K562 (cell line): Measurements from ENCODE around the gene FBXL13. TPM values are rescaled to one million over a fixed set of nuclear protein-coding genes. Genes with fewer than 3 reads are reported as not detected.

Experiments
- ATAC-seq: fragments of 200-7000 bp; cut with Tn5 transposase; 3 replicates; pipeline ENCODE4 v1.9.1; 2020; ENCODE audit warnings: moderate library complexity
- BruUV-seq: library from RNA; stranded (reverse); fragments of 400-500 nt; replicated peaks from 2 replicates; lab custom pipeline; 2021; lab: Mats Ljungman, UMichigan
- CTCF ChIA-PET: fragments of 300-600 bp; formaldehyde crosslinking; extraction: SDS; loops from one replicate; lab custom pipeline; 2021; ENCODE audit warnings: low intra/inter-chr PET ratio; lab: Yijun Ruan, JAX
- POLR2A ChIA-PET: fragments of 300-600, 350-650 bp; sonication (Branson Sonifier 250); formaldehyde crosslinking; extraction: SDS; loops from one replicate; lab custom pipeline; 2021; ENCODE audit warnings: antibody characterized with exemption, inconsistent platforms; lab: Yijun Ruan, JAX
- DNase-seq, 4 experiments: peaks; one replicate each; pipeline versions ENCODE4 v3.0.0 to v3.0.0-alpha.2; 2011 to 2018; ENCODE audit warnings: low spot score in 3 of 4, mixed read lengths in 3 of 4; ENCODE audit errors: extremely low read depth in 1 of 4
- FAIRE-seq: peaks from 2 replicates; lab custom pipeline; 2011; peaks lifted over from hg19 to GRCh38; lab: Jason Lieb, UNC
- H2AFZ ChIP-seq: 2 replicates; pipeline ENCODE4 v1.6.0; 2011; ENCODE audit warnings: low read depth, low read length, control low read depth, inconsistent platforms
- H3K27ac ChIP-seq: fragments of 200-600 bp; 3 replicates; pipeline ENCODE4 v1.8.0; 2011; ENCODE audit warnings: low read depth, mild to moderate bottlenecking, control low read depth, inconsistent platforms, low read length, moderate library complexity, mixed read lengths; ENCODE audit errors: extremely low read depth
- H3K27me3 ChIP-seq, 2 experiments: fragments of 300-600 bp in 1 of 2; 2 replicates in 1 of 2; 3 replicates in 1 of 2; pipeline versions ENCODE4 v1.6.0 to v1.8.0; 2011; ENCODE audit warnings: inconsistent platforms in 2 of 2, low read length in 2 of 2, mild to moderate bottlenecking in 1 of 2, mixed read lengths in 1 of 2, moderate library complexity in 1 of 2; ENCODE audit not compliant: control insufficient read depth in 2 of 2, insufficient read depth in 2 of 2
- H3K36me3 ChIP-seq: fragments of 300-600 bp; 3 replicates; pipeline ENCODE4 v1.8.0; 2011; ENCODE audit warnings: mild to moderate bottlenecking, low read length, inconsistent platforms; ENCODE audit not compliant: control insufficient read depth, insufficient read depth
- H3K4me1 ChIP-seq, 2 experiments: fragments of 200-600 bp in 1 of 2; replicated peaks in 1 of 2; 2 replicates in 1 of 2; 3 replicates in 1 of 2; pipeline versions ENCODE4 v1.5.1 to v1.8.0; 2011; ENCODE audit warnings: inconsistent platforms in 2 of 2, low read length in 2 of 2, mild to moderate bottlenecking in 1 of 2, mixed read lengths in 1 of 2, moderate library complexity in 1 of 2; ENCODE audit not compliant: control insufficient read depth in 2 of 2, insufficient read depth in 2 of 2
- H3K4me2 ChIP-seq: 2 replicates; pipeline ENCODE4 v1.6.1; 2011; ENCODE audit warnings: low read length, control low read depth, inconsistent platforms, mixed read lengths; ENCODE audit not compliant: insufficient read depth
- H3K4me3 ChIP-seq: fragments of 200-600 bp; sonication (generic), shearing (Covaris generic); 2 replicates; pipeline ENCODE4 v1.5.1; 2016; ENCODE audit warnings: control low read depth, inconsistent platforms
- H3K79me2 ChIP-seq: fragments of 200-600 bp; 3 replicates; pipeline ENCODE4 v1.8.0; 2011; ENCODE audit warnings: low read length, inconsistent platforms; ENCODE audit not compliant: control insufficient read depth, insufficient read depth
- H3K9ac ChIP-seq, 2 experiments: 2 replicates each; pipeline versions ENCODE4 v1.6.0 to v1.6.1; 2011; ENCODE audit warnings: low read depth in 2 of 2, low read length in 2 of 2, control low read depth in 1 of 2, inconsistent platforms in 1 of 2, mild to moderate bottlenecking in 1 of 2, mixed read lengths in 1 of 2; ENCODE audit not compliant: insufficient read depth in 1 of 2
- H3K9me1 ChIP-seq: one replicate; pipeline ENCODE4 v1.6.0; 2011; ENCODE audit warnings: inconsistent platforms, mild to moderate bottlenecking, low read length, moderate library complexity; ENCODE audit not compliant: control insufficient read depth, insufficient read depth
- H3K9me3 ChIP-seq: replicated peaks from 2 replicates; pipeline ENCODE4 v1.5.1; 2011; ENCODE audit warnings: low read depth, low read length, inconsistent platforms; ENCODE audit not compliant: control insufficient read depth, insufficient read depth
- H4K20me1 ChIP-seq: replicated peaks from 2 replicates; pipeline ENCODE4 v1.6.1; 2011; ENCODE audit warnings: low read length, inconsistent platforms, mixed read lengths; ENCODE audit not compliant: control insufficient read depth, insufficient read depth
- BDP1 ChIP-seq: IDR thresholded peaks from 3 replicates; pipeline ENCODE4 v1.6.1; 2011; ENCODE audit not compliant: insufficient read length, insufficient read depth
- EHMT2 ChIP-seq: fragments of 450-650 bp; IDR thresholded peaks from 2 replicates; pipeline ENCODE4 v1.6.1; 2018; ENCODE audit warnings: antibody characterized with exemption
- FIP1L1 ChIP-seq: fragments of 200-400 bp; formaldehyde crosslinking; IDR thresholded peaks from 2 replicates; pipeline ENCODE4 v1.6.1; 2018; ENCODE audit warnings: mild to moderate bottlenecking, low read depth, low read length; ENCODE audit not compliant: poor library complexity, severe bottlenecking
- MED1 ChIP-seq: sonication (generic); formaldehyde crosslinking; IDR thresholded peaks from 2 replicates; pipeline ENCODE4 v1.8.1; 2023; ENCODE audit warnings: missing genetic modification reagents, borderline replicate concordance
- PTTG1 ChIP-seq: fragments of 450-650 bp; IDR thresholded peaks from 2 replicates; pipeline ENCODE4 v1.6.1; 2016; ENCODE audit warnings: low read depth, mild to moderate bottlenecking, missing genetic modification characterization, missing compliant biosample characterization
- SREBF1 ChIP-seq: fragments of 150-350 bp; IDR thresholded peaks from 2 replicates; pipeline ENCODE4 v1.6.1; 2014; ENCODE audit warnings: antibody characterized with exemption, low read depth, low read length, borderline replicate concordance
- ZBTB26 ChIP-seq: fragments of 450-650 bp; formaldehyde crosslinking; IDR thresholded peaks from 2 replicates; pipeline ENCODE4 v1.4.0; 2022; ENCODE audit warnings: missing genetic modification characterization
- ZNF197 ChIP-seq: fragments of 200-800 bp; sonication (Bioruptor generic); IDR thresholded peaks from 2 replicates; pipeline ENCODE4 v1.6.1; 2016; ENCODE audit warnings: low read depth, missing genetic modification characterization, missing compliant biosample characterization
- ZNF212 ChIP-seq: fragments of 450-650 bp; formaldehyde crosslinking; IDR thresholded peaks from 2 replicates; pipeline ENCODE4 v1.4.0; 2020; ENCODE audit warnings: mild to moderate bottlenecking
- WGBS: fragments of 100-300 bp; shearing (Covaris generic); methylation state at CpG from one replicate; pipeline ENCODE4 v1.1.6; 2016; ENCODE audit warnings: low coverage, mixed read lengths; ENCODE audit not compliant: insufficient coverage; ENCODE audit errors: missing lambda C conversion rate; 5-methylcytosine and 5-hydroxymethylcytosine counted together
- in situ Hi-C: fragments of 300-500 bp; cut with MboI; formaldehyde crosslinking; loops from 4 replicates; pipeline ENCODE4 v1.15.0; 2018; ENCODE audit warnings: inconsistent platforms, mixed read lengths
- intact Hi-C: fragments of 100-400 bp; cut with micrococcal nuclease; formaldehyde crosslinking; loops from 2 replicates; pipeline ENCODE4 v1.14.2; 2022
- polyA plus RNA-seq, 8 experiments: library from polyadenylated mRNA; depleted of rRNA in 4 of 8; stranded (reverse) in 5 of 8; unstranded in 3 of 8; fragments of >200 nt; fragmentation: Nextera tagmentation in 2 of 8; fragmentation: Illumina TruSeq in 1 of 8; extraction: Ambion mirVana in 2 of 8; extraction: Trizol in 1 of 8; gene quantifications; 2 replicates each; pipeline versions ENCODE4 v1.2.1 to v1.2.3, GENCODE V29; 2011 to 2014; ENCODE audit warnings: inconsistent platforms in 1 of 8, missing spikeins in 1 of 8
- total RNA-seq, 7 experiments: library from RNA; depleted of rRNA in 6 of 7; stranded (reverse); fragments of >200 nt in 6 of 7; fragmentation: Illumina TruSeq in 2 of 7; extraction: Trizol in 2 of 7; gene quantifications; 2 replicates each; pipeline versions ENCODE4 v1.2.1 to v1.2.3, GENCODE V29; 2011 to 2021; ENCODE audit warnings: low replicate concordance in 1 of 7
- TF ChIP-seq, protein P1 (sequence below): fragments of 450-650 bp; IDR thresholded peaks from 2 replicates; pipeline ENCODE4 v1.6.1; 2016; ENCODE audit warnings: mild to moderate bottlenecking, moderate library complexity

FBXL13 gene
- total and polyA plus RNA-seq, 9 of the 15 experiments (the other 6 are each of a cell fraction or from before 2014, with no cell fraction given) = 16.3 to 55.0 (median 25.4) TPM

GRCh38 chr7:103082497-103082896 is 7.9 kb upstream of the FBXL13 start:
- FAIRE-seq (no peak), DNase-seq (no peak), ATAC-seq (no peak)
- Histone ChIP-seq H3K4me1 (no peaks in the 10 kb centered on the region), H3K9me3 (no peaks in the 10 kb centered on the region), H3K4me2 (no peak overlapping the region), H3K9me1 (no peaks in the 10 kb centered on the region), H2AFZ (no peak overlapping the region), H3K9ac (no peak overlapping the region), H3K4me3 (no peak overlapping the region), H3K36me3 (peaks cover 69% of the 10 kb centered on the region), H3K27ac (no peak overlapping the region), H4K20me1 (no peaks in the 10 kb centered on the region), H3K79me2 (peaks cover 28% of the 10 kb centered on the region), H3K27me3 (no peaks in the 10 kb centered on the region)
- no TSS peak for BruUV-seq
- ChIA-PET POLR2A (interaction anchor here (0.7 kb wide), 2 partner anchors 8 to 19 kb away, joined by 3 to 5 read pairs; no protein-coding TSS in a partner anchor), CTCF (no interaction called here)
- intact Hi-C loops (no loop called here), in situ Hi-C loops (no loop called here)
- 94% methylated on average over 1 of the region's 1 CpG for WGBS
- no peak for TF ChIP-seq EHMT2
- no peak for TF ChIP-seq SREBF1
- no peak for TF ChIP-seq BDP1
- no peak for TF ChIP-seq ZNF212 (CRISPR knock-in tag)
- TF ChIP-seq FIP1L1 = no peak
- TF ChIP-seq MED1 = no peak
- TF ChIP-seq, protein P1, sequence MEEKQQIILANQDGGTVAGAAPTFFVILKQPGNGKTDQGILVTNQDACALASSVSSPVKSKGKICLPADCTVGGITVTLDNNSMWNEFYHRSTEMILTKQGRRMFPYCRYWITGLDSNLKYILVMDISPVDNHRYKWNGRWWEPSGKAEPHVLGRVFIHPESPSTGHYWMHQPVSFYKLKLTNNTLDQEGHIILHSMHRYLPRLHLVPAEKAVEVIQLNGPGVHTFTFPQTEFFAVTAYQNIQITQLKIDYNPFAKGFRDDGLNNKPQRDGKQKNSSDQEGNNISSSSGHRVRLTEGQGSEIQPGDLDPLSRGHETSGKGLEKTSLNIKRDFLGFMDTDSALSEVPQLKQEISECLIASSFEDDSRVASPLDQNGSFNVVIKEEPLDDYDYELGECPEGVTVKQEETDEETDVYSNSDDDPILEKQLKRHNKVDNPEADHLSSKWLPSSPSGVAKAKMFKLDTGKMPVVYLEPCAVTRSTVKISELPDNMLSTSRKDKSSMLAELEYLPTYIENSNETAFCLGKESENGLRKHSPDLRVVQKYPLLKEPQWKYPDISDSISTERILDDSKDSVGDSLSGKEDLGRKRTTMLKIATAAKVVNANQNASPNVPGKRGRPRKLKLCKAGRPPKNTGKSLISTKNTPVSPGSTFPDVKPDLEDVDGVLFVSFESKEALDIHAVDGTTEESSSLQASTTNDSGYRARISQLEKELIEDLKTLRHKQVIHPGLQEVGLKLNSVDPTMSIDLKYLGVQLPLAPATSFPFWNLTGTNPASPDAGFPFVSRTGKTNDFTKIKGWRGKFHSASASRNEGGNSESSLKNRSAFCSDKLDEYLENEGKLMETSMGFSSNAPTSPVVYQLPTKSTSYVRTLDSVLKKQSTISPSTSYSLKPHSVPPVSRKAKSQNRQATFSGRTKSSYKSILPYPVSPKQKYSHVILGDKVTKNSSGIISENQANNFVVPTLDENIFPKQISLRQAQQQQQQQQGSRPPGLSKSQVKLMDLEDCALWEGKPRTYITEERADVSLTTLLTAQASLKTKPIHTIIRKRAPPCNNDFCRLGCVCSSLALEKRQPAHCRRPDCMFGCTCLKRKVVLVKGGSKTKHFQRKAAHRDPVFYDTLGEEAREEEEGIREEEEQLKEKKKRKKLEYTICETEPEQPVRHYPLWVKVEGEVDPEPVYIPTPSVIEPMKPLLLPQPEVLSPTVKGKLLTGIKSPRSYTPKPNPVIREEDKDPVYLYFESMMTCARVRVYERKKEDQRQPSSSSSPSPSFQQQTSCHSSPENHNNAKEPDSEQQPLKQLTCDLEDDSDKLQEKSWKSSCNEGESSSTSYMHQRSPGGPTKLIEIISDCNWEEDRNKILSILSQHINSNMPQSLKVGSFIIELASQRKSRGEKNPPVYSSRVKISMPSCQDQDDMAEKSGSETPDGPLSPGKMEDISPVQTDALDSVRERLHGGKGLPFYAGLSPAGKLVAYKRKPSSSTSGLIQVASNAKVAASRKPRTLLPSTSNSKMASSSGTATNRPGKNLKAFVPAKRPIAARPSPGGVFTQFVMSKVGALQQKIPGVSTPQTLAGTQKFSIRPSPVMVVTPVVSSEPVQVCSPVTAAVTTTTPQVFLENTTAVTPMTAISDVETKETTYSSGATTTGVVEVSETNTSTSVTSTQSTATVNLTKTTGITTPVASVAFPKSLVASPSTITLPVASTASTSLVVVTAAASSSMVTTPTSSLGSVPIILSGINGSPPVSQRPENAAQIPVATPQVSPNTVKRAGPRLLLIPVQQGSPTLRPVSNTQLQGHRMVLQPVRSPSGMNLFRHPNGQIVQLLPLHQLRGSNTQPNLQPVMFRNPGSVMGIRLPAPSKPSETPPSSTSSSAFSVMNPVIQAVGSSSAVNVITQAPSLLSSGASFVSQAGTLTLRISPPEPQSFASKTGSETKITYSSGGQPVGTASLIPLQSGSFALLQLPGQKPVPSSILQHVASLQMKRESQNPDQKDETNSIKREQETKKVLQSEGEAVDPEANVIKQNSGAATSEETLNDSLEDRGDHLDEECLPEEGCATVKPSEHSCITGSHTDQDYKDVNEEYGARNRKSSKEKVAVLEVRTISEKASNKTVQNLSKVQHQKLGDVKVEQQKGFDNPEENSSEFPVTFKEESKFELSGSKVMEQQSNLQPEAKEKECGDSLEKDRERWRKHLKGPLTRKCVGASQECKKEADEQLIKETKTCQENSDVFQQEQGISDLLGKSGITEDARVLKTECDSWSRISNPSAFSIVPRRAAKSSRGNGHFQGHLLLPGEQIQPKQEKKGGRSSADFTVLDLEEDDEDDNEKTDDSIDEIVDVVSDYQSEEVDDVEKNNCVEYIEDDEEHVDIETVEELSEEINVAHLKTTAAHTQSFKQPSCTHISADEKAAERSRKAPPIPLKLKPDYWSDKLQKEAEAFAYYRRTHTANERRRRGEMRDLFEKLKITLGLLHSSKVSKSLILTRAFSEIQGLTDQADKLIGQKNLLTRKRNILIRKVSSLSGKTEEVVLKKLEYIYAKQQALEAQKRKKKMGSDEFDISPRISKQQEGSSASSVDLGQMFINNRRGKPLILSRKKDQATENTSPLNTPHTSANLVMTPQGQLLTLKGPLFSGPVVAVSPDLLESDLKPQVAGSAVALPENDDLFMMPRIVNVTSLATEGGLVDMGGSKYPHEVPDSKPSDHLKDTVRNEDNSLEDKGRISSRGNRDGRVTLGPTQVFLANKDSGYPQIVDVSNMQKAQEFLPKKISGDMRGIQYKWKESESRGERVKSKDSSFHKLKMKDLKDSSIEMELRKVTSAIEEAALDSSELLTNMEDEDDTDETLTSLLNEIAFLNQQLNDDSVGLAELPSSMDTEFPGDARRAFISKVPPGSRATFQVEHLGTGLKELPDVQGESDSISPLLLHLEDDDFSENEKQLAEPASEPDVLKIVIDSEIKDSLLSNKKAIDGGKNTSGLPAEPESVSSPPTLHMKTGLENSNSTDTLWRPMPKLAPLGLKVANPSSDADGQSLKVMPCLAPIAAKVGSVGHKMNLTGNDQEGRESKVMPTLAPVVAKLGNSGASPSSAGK = no peak
- no peak for TF ChIP-seq PTTG1 (tag)
- TF ChIP-seq ZBTB26 (CRISPR knock-in tag) = no peak
- no peak for TF ChIP-seq ZNF197 (CRISPR knock-in tag)
